Glomerular visceral epithelial cell (primary cell): ENCODE measurements around the gene MPZL1.

Experiments used
- DNase-seq: peaks from one replicate; pipeline ENCODE4 v3.0.0-alpha.2; 2016; ENCODE audit errors: extremely low spot score

MPZL1 gene

DNA sequence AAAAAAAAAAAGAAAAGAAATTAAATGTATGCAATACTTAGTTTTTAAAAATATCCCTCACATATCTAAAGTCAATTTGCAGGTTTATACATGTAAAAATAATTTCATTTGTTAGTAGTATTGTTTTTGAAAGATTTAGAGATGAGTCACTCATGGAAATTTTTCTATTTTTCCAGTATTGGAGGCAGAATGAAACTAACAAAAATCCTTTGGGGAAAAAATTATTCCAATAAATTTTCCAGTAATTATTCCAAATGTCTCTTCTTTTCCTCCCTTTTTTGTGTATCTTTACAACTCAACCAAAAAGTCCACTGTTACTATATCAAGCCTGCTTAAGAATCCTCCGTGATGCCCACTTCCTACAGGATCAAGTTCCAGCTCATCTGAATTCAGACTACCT lies 29.9 kb downstream of the MPZL1 start:
- no peak for DNase-seq

DNA sequence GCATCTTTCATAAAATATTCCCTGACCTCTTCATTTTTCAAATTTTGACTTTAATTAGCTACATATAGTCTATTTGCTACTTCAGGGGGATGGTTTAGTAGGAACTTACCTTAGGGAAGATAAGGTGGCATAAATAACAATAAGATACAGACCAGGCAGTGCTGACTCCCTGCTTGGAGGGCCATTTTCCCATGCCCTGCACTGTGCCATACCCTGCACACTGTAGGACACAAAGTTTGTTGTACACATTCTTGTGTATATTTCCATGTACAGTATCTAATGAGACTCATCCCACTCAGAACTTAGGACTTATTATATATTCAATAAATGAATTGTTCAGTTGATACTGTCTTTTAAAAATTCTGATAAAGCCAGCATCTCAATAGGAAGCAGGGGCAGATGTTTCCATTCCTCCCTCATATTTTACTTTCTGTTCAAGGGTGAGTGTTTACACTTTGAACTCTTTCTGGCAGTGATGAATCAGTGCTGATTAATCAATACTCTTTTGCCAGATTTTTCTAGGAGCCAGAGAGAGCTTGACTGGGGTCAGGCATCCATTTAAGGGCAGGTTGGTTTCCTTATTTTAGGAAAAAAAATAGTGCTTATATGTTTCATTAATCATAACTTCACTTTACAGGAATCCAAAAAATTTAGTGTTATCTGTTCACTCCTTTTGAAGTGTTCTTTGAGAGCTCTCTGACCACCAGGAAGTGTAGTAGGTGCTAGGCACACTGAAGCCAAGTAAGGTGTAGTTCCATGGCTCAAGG lies 30.6 kb downstream of the MPZL1 start:
- no peak for DNase-seq

DNA sequence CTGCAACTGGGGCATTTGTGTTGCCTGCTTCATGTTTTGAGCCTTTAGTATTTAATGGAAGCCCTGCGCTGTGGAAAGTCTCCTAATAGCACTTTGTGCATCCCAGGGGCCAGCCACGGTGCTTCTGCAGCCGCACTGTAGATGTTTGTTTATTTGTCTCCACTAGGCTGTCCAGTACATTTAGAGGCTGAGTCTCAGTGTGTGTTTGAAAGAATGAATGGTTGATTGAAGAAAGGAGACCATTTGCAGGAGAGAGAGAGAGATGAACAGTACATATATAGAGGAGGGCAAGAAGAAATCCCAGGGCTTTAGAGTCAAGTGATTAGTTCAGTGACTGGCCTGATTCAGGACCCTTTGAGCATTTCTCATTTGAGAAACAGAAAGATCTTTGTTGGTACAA lies 33.9 kb downstream of the MPZL1 start:
- no peak for DNase-seq

DNA sequence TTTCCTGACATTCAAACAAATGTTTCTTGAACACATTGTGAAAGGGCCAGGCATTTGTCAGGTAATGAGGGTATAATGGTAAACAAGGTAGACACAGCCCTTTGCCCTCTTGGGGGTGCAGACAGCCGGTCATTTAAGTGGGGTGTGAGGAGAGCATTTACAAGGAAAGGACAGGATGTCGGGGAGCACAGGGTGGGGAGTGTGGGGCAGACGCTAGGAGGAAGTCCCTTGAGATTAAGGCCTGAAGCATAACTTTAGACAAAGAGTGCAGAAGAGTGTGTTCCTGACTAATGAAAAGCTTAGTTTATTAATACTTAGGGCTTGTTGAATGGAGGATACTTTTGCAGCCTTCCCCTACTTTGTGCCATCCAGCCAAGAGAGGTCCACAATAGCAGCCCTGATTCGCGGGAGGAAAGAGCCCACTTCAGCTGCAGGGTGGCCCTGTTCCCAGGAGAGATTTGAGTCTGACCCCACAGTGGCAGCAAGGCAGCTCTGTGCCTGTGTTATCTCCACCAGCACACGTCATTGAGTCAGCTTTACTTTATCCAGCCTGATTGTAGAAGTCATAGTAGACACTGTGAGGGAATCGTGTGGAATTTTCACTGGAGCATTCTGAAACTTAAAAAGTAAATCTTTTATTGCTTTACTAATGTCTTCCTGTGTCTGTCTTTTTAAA lies 35.1 kb downstream of the MPZL1 start:
- no peak for DNase-seq

DNA sequence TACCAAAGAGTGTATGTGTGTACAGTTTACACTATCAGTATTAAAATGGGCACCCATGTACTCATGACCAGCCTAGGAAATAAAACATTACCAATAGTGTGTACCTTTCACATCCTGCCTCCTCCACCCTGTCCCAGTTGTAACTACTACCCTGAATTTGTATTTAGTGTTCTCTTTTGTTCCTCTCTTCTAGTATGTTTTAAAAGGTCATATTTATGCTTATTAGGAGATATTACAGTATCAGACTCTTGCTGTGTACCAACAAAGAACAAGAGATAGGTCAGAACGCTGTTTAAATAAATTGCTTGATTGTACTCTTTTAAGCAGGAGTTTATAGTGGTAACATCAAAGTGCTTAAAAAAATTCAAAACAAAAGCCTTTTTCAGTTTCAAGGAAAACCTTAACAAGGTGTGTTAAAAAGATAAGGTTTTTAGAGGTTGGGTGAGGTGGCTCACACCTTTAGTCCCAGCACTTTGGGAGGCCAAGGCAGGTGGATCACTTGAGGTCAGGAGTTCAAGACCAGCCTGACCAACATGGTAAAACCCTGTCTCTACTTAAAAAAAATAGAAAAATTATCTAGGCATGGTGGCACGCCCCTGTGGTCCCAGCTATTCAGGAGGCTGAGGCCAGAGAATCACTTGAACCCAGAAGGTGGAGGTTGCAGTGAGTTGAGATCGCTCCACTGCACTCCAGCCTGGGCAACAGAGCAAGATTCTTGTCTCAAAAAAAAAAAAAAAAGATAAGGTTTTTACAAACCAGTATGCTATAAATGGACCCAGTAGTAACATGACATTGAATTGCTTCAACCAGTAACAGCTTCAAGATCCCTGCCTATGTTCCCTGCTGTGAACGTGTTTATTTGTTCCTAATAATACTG lies 35.9 kb downstream of the MPZL1 start:
- no peak for DNase-seq

DNA sequence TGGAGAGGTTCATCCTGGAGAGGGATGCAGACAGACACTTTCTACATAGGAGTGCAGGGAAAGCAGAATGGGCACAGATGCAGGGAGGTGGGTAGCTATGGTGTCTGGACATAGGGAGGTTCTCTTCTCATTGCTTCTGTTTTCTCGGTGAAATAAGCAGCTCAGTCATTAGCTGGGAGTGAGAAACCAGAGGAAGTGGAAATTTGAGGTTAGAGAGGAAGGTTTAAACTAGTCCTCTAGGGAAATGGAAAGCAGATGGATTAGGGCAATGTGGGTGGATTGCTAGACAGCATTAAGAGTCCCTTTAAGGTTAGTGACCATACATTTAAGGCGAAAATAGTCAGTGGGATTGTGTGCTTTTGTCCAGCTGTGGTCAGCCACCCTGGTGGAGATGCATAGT lies 39.6 kb downstream of the MPZL1 start:
- DNase-seq: no peak

DNA sequence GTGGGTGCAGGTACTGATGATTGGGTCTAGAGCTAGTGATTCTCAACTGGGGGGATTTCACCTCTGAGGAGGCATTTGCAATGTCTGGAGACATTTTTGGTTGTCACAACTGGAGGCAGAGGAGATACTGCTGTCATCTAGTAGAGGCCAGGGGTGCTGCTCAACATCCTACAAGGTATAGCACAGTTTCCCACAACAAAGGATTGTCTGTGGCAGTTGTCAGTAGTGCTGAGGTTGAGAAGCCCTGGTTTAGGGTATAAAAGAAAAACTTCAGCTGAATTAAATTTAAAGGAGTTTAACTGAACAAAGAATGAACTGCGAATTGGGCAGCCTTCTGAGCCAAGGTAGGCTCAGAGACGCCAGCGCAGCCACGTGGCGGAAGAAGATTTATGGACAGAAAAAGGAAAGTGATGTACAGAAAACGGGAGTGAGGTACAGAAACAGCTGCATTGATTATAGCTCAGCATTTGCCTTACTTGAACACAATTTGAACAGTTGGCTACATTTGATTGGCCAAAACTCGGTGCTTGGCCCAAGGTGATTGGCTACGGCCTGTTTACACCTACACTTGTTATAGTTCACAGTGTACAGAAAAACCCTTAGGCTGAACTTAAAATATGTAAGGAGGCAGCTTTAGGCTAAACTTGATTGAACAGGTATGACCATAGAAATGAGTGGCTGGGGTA lies 40.4 kb downstream of the MPZL1 start:
- DNase-seq: no peak

DNA sequence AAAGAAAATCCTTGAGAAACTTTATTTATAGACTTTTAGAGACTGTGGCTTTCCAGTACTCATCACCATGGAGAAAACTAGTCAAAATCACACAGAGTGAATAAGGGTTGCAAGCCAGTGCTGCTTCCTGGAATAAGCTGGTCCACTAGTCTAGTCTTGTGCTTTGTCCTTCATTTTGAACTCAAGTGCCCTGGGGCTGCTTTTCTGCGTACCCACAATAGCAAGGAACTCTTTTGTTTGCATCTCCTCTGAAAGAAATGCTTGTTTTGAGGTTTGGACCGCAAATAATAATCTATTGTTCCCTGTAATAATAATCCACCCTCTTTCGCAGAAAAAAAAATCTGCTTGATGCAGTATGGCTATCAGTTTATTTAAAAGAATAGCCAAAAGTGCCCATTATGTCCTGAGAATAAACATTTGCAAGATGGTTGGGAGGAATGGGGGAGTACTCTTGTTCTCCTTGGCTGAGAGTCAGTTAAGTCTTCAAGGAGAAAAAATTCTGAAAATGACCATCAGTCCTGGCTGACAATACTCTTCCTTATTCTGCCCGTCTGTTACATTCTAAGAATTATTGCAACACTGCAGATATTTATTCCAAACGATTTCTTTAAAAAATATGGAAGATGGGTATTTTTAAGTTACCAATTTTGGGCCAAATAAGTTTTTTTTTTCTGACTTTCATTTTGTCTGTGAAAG lies 41.9 kb downstream of the MPZL1 start:
- no peak for DNase-seq

DNA sequence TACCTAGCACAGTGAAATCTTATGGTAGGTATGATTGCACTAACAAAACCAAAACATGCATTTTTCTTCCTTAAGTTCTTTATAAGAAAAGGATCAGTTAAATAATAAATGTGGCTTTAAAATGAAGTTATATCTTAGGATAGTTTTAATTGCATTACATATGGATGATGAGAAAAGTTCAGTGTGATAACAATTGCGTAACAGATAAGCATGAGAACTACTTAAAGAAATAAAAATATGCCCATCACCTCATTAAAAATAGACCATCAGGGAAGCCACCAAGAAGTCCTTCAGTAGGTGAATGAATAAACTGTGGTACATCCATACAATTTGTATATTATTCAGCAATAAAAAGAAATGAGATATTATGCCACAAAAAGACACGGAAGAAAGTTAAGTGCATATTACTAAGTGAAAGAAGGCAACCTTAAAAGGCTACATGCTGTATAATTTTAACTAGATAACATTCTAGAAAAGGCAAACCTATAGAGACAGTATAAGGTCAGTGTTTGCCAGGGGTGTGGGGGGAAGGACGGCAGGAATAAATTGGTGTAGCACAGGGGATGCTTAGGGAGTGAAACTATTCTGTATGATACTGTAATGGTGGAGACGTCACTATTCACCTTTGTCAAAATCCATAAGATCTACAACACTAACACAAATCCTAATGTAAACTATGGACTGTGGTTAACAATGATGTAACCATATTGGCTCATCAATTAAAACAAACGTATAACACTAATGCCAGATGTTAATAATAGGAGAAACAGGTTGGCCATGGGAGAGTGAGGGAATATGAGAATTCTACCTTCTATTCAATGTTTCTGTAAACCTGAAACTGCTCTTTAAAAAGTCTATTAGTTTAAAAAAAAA lies 42.9 kb downstream of the MPZL1 start:
- no peak for DNase-seq

DNA sequence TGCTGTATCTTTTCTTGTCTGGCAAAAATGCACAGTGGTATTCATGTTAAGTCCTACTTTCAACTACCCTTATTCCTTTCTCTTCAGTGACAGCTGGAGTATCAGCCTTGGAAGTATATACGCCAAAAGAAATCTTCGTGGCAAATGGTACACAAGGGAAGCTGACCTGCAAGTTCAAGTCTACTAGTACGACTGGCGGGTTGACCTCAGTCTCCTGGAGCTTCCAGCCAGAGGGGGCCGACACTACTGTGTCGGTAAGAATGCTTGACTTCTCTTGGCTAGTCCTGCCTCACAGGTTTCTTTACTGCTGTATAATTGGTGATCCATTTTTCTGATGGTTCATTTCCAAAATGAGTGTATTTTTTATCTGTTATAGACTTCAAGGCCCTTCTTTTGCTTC lies 43.7 kb downstream of the MPZL1 start:
- no peak for DNase-seq

DNA sequence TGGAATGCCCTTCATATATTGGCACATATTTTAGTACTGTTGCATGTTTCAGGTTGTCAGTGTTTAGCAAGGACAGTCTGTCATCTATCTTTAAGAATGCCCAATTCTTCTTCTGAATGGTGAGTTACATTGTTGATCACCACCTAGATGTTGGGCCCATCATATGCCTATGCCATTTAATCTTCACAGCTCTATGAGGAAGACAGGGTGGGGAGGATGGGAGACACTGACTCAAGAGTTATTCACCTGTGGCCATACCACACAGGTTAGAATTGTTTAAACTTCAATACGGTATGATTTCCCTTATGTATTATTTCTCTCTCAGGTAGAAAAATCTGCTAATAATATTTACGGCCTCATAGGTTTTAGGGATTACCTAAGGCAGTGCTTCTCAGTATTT lies 44.8 kb downstream of the MPZL1 start:
- DNase-seq: no peak

DNA sequence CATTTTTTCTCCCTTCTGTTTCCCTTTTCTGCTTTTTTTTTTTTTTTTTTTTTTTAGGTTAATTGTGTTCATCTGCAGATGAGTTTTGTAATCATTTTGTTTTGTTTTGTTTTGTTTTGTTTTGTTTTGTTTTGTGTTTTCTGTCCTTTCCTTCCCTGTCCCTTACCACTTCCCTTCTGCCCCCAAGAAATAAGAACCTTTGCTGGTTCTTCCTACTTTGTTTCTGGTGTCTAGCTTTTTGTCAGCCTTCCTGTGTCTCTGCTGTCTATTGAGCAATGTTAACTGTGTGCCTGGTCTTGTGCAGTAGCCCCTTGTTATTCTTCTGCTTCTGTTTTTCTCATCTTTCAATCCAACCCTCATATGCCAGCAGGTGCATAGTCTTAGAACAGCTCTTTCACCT lies 46.0 kb downstream of the MPZL1 start:
- no peak for DNase-seq

DNA sequence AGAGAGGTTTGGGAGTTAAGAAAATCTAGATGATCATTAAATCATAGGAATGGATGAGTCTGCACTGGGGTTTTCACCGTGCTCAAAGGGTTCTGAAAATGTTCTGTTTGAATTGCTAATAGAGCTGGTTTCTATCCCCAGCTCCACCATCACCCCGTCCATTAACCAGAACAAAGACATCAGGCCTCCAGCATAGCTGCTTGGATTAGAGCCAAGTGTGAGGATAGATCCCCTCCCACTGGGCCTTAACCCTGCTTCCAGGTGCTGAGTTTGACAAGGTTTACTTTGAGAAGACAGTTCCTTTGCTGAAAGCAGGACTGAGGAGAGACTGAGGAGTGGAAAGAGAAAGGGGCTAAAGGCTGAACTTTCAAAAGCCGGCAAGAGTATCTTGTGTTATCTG lies 48.3 kb downstream of the MPZL1 start:
- no peak for DNase-seq

DNA sequence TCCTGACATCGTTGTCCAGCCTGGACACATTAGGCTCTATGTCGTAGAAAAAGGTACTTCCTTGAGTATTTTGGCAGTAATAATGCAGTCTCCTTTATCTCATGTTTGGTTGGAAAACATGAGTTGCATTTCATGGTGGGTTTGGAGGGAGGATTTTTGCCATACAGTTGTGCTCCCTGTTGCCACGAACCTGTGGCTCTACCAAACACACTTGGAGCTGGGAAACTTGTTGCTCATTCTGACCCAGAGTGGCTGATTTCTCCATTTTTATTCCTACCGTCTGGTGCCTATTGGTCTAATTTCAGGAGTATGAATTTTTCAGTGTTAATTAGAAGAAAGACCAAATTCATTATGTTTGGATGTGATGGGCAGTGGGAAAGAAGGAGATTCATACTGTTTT lies 50.7 kb downstream of the MPZL1 start:
- no peak for DNase-seq

DNA sequence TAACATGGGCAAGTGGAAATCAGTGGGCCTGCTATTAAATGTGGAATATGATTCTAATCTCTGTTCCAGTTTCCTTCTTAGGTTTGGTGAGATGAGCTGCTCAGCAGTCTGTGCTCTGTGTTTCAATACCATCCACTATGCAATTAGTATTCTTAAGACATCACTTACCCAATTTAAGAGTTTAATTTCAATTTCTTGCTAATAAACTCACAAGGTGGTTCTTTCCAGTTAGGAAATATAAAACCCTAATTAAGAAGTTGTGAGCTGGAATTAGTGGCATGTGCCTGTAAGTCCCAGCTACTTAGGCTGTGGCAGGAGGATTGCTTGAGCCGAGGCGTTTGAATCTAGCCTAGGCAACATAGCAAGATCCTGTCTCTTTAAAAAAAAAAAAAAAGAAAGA lies 51.7 kb downstream of the MPZL1 start:
- DNase-seq: no peak

DNA sequence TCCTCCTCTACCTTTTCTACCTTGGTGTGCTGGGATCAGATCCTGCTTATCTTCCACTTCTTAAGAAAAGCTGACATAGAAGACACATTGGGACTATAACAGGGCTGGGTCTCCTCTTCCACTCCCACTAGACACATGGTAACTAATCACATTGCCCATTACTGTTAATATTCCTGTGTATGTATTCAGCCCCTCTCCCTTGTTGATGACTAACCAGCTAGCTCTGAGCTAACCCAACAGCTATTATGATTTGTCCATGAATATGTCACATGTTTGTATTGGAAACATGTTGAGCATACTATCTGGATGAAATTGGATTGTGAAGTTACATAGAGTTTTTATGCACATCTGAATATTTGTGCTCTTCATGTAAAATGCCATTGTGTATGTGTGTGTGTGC lies 52.9 kb downstream of the MPZL1 start:
- DNase-seq: no peak

DNA sequence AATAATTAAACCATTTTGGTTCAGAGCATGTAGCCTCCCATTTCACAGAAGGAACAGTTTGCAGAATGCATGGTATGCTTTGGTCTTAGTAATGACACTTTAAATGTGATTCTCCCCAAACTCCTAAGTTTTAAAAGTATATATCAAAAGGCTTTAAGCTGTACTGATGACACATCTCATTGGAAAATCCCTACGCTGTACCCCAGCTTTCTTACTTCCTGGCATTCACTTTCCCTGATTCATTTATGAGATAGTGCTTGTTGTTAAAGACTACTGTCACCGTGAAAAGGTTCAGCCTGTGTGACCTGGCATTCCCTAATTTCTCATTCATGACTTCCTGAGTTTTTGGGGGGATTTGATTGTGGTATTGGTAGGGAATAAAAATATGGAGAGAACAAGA lies 53.4 kb downstream of the MPZL1 start:
- peak; percentile 50 for DNase-seq

DNA sequence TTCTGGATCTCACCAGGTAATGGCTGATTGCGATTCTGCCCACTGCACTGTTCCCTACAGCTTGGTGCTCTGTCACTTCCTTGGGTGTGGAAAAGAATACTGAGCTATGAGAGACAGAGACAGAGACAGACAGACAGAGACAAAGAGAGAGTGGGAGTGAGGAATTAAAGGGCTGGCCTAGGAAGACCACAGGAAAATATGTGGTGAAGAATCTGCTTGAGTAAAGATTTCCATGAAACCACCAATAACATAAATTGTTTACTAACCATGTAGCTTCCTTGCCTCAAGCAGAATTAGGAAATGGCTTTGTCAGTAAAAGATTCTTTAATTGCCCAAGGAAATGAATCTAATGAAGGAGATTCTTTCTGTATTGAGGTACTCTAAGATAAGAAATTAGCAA lies 54.4 kb downstream of the MPZL1 start:
- DNase-seq: no peak

DNA sequence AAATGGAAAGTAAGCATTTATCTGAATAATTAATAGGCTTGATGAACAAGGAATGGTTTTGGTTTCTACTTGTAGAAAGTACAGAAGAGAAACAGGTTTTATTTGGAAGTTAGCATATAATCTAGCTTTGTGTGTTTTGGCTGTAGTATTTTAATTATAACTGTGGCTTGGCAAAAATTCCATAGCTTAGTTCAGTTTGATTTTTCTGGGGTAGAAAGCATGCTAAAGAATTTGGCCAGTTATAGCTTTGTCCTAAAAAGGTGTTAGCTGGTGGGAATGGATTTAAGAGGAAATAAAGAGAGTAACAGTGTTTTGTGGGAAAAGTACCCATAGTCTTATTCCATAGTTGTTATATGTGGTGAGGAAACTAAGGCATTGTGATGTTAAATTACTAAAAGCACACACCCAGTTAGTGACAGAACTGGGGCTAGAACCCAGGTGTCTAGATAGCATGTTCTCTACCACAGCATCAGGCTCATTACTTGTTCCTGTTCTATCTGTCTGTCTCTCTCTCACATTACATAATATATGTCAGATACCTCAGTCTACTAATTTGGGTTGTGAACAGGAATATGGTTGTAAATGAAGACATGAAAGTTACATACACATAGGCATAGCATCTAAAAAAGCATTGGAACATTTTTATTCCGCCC lies 55.0 kb downstream of the MPZL1 start:
- DNase-seq: no peak

DNA sequence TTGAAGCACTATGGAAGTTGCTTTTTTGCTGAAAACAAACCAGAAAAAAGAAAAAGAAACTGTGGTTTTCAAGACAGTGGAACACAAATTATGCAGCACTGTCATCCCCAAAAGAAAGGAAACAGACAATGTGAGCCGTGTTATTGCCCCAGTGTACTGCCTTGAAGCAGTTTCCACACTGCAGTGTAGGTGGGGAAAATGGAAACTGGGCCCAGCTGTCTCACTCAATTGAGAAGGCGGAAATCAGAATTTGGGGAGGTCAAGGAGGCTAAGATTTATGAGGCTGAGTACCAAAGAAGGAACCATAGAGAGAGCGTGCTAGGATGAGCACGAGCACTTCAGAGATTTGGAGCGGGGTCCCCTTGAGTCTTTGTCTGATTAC lies 55.5 kb downstream of the MPZL1 start:
- DNase-seq: no peak
